Stimulated activated CD8-positive, alpha-beta memory T cell treated with anti-CD3 and anti-CD28 coated beads, Interleukin-7, amount 100 ng/mL, for 1 hour (primary cell): Measurements from ENCODE around the gene RIPK4.
"Not testable (repeated sequence)": the region's sequence is repeated elsewhere in the genome, so short reads cannot be mapped to it uniquely, and the experiment has no call there.

Experiments used
- DNase-seq, 2 donors: peaks; one replicate each; pipeline ENCODE4 v3.0.0-alpha.2; 2020; ENCODE audit warnings: low read depth in 2 of 2

Gene RIPK4

GRCh38 chr21:41795726-41796125, 28.9 kb upstream of the RIPK4 start:
- DNase-seq: no peak

GRCh38 chr21:41794600-41794999, 27.7 kb upstream of the RIPK4 start:
- no peak for DNase-seq

GRCh38 chr21:41792711-41793110, 25.9 kb upstream of the RIPK4 start:
- DNase-seq: no peak

GRCh38 chr21:41786509-41786987, 19.7 kb upstream of the RIPK4 start:
- no peak for DNase-seq

GRCh38 chr21:41785262-41785661, 18.4 kb upstream of the RIPK4 start:
- DNase-seq: not testable (repeated sequence)

GRCh38 chr21:41784456-41785102, 17.7 kb upstream of the RIPK4 start:
- no peak for DNase-seq

- DNase-seq: no peak
These were observed 16.8 kb upstream of the RIPK4 start for GRCh38 chr21:41783476-41784180.

GRCh38 chr21:41781050-41781410, 14.2 kb upstream of the RIPK4 start:
- no peak for DNase-seq

GRCh38 chr21:41780337-41781049, 13.6 kb upstream of the RIPK4 start:
- no peak for DNase-seq

- no peak for DNase-seq
These were observed 12.8 kb upstream of the RIPK4 start for GRCh38 chr21:41779659-41780058.

GRCh38 chr21:41778930-41779600, 12.2 kb upstream of the RIPK4 start:
- no peak for DNase-seq

- DNase-seq: no peak
These were observed 11.3 kb upstream of the RIPK4 start for GRCh38 chr21:41777951-41778815.

GRCh38 chr21:41776778-41777177, 9.9 kb upstream of the RIPK4 start:
- DNase-seq: no peak

- no peak for DNase-seq
These were observed 8.3 kb upstream of the RIPK4 start for GRCh38 chr21:41775149-41775472.

GRCh38 chr21:41774467-41775148, 7.8 kb upstream of the RIPK4 start:
- DNase-seq: no peak

- no peak for DNase-seq
These were observed 5.7 kb upstream of the RIPK4 start for GRCh38 chr21:41772351-41773080.

- no peak for DNase-seq
These were observed 4.7 kb upstream of the RIPK4 start for GRCh38 chr21:41771625-41771945.

- no peak for DNase-seq
These were observed 4.2 kb upstream of the RIPK4 start for GRCh38 chr21:41770901-41771624.

GRCh38 chr21:41769933-41770332, 3.1 kb upstream of the RIPK4 start:
- DNase-seq: no peak

- DNase-seq: no peak
These were observed 2.7 kb upstream of the RIPK4 start for GRCh38 chr21:41769521-41769920.
